ENCODE results near the gene JARID2. TPM values are rescaled to one million over a fixed set of nuclear protein-coding genes. Genes with fewer than 3 reads are reported as not detected.

Gene JARID2
- total and polyA plus RNA-seq, 10 of the 15 experiments (the other 5 are each of a cell fraction or from before 2014, with no cell fraction given): 4.2 to 21.6 (median 11.7) TPM

- Histone ChIP-seq H3K4me3 (no peak overlapping the region), H3K4me2 (ENCODE audit: control insufficient read depth, insufficient read depth) (no peak overlapping the region), H3K27ac (ENCODE audit: control insufficient read depth, insufficient read depth) (no peak overlapping the region), H3K4me1 (ENCODE audit: control insufficient read depth, insufficient read depth, low read length) (peaks cover 47% of the 10 kb centered on the region), H3K79me2 (ENCODE audit: control insufficient read depth, insufficient read depth, low read length) (peaks cover 93% of the 10 kb centered on the region), H3K9ac (ENCODE audit: control insufficient read depth, insufficient read depth, low read length) (no peak overlapping the region), H3K9me3 (replicated peaks; ENCODE audit: control insufficient read depth, insufficient read depth, low read length) (no peaks in the 10 kb centered on the region), H3K36me3 (ENCODE audit: control insufficient read depth in 2 of 2, insufficient read depth in 2 of 2, low read length in 1 of 2) (peaks cover 0 to 3% of the 10 kb centered on the region in 2 experiments; a peak in 3 of 4 replicates), H4K20me1 (ENCODE audit: control insufficient read depth, insufficient read depth) (0 out of 2 replicates have a peak, but pooled peaks cover 5% of the 10 kb centered on the region), H3K27me3 (replicated peaks in 1 of 2; ENCODE audit: control insufficient read depth in 2 of 2, insufficient read depth in 2 of 2, low read length in 1 of 2) (no peaks in the 10 kb centered on the region), H2AFZ (ENCODE audit: control insufficient read depth, low read depth, low read length) (no peak overlapping the region)
- in situ Hi-C loops (cut with MboI): no loop called here
- ChIA-PET CTCF (interaction anchor here (1.3 to 1.5 kb wide), 2 partner anchors 15 to 17 kb away, joined by 3 to 6 read pairs; no protein-coding TSS in a partner anchor), POLR2A (interaction anchor here (1.0 kb wide), 1 partner anchor 119 kb away, joined by 4 read pairs; no protein-coding TSS in a partner anchor), SMC1A (ENCODE audit: uncharacterized antibody, unreplicated experiment) (interaction anchor here (0.7 to 9.3 kb wide), 5 partner anchors 9 to 36 kb away, joined by 3 to 89 read pairs (median 5); no protein-coding TSS in a partner anchor), RAD21 (ENCODE audit: unreplicated experiment) (interaction anchor here (1.1 to 6.1 kb wide), 4 partner anchors 9 to 936 kb away, joined by 3 to 64 read pairs (median 27); no protein-coding TSS in a partner anchor)
- TF ChIP-seq GABPA (IDR thresholded peaks at IDR 0.05; ENCODE audit: low read depth): no peak
- no peak for FAIRE-seq
- no TSS peak for BruUV-seq (replicated peaks)
- no peak for ATAC-seq
- DNase-seq (ENCODE audit: low read depth, low spot score): no peak
- intact Hi-C loops (cut with micrococcal nuclease; ENCODE audit: unreplicated experiment): loop anchor here (5.0 kb wide), 1 partner anchor 33 kb away; no protein-coding TSS in a partner anchor
- 5% methylated on average over 1 of the region's 1 CpG for WGBS (ENCODE audit: insufficient coverage, insufficient replicate concordance, low lambda C conversion rate, missing lambda C conversion rate)
Observed at GRCh38 chr6:15269619-15270018, 23.8 kb downstream of the JARID2 start.

GRCh38 chr6:15270402-15270801 lies 24.5 kb downstream of the JARID2 start:
- H3K79me2 ChIP-seq (ENCODE audit: control insufficient read depth, insufficient read depth, low read length): peaks cover 92% of the 10 kb centered on the region
- intact Hi-C loops (cut with micrococcal nuclease; ENCODE audit: unreplicated experiment) (no loop called here), in situ Hi-C loops (cut with MboI) (no loop called here)
- H3K27me3 ChIP-seq (replicated peaks in 1 of 2; ENCODE audit: control insufficient read depth in 2 of 2, insufficient read depth in 2 of 2, low read length in 1 of 2): no peaks in the 10 kb centered on the region
- no peak for ATAC-seq
- H3K9ac ChIP-seq (ENCODE audit: control insufficient read depth, insufficient read depth, low read length): no peak overlapping the region
- H3K27ac ChIP-seq (ENCODE audit: control insufficient read depth, insufficient read depth): no peak overlapping the region
- no peak overlapping the region for H3K4me3 ChIP-seq
- ChIA-PET RAD21 (ENCODE audit: unreplicated experiment) (interaction anchor here (6.1 kb wide), 1 partner anchor 9 kb away, joined by 49 read pairs; no protein-coding TSS in a partner anchor), POLR2A (no interaction called here), SMC1A (ENCODE audit: uncharacterized antibody, unreplicated experiment) (interaction anchor here (1.2 to 9.3 kb wide), 4 partner anchors 8 to 35 kb away, joined by 3 to 89 read pairs (median 6); no protein-coding TSS in a partner anchor), CTCF (interaction anchor here (1.3 kb wide), 1 partner anchor 16 kb away, joined by 3 read pairs; no protein-coding TSS in a partner anchor)
- no peak for FAIRE-seq
- 94% methylated on average over 2 of the region's 2 CpGs for WGBS (ENCODE audit: insufficient coverage, insufficient replicate concordance, low lambda C conversion rate, missing lambda C conversion rate)
- no peaks in the 10 kb centered on the region for H3K9me3 ChIP-seq (replicated peaks; ENCODE audit: control insufficient read depth, insufficient read depth, low read length)
- no peak for TF ChIP-seq BHLHE40 (IDR thresholded peaks at IDR 0.05; ENCODE audit: borderline replicate concordance in 1 of 2, low read depth in 2 of 2, low read length in 1 of 2)
- TF ChIP-seq SUPT20H (IDR thresholded peaks at IDR 0.05; ENCODE audit: borderline replicate concordance, control insufficient read depth, low read depth, low read length): no peak
- TF ChIP-seq CREM (IDR thresholded peaks at IDR 0.05; ENCODE audit: low read depth): no peak
- no peak for TF ChIP-seq CREB1 (IDR thresholded peaks at IDR 0.05; ENCODE audit: low read depth)
- TF ChIP-seq MLLT1 (IDR thresholded peaks at IDR 0.05): no peak
- no peak for TF ChIP-seq ZBTB33 (IDR thresholded peaks at IDR 0.05)
- TF ChIP-seq ZNF384 (IDR thresholded peaks at IDR 0.05; ENCODE audit: borderline replicate concordance, low read depth, low read length): no peak
- TF ChIP-seq WRNIP1 (IDR thresholded peaks at IDR 0.05; ENCODE audit: borderline replicate concordance, low read depth, low read length): no peak
- no peak for TF ChIP-seq NR2C2 (IDR thresholded peaks at IDR 0.05; ENCODE audit: borderline replicate concordance, control insufficient read depth, insufficient read length, low read depth)
- no peak overlapping the region for H2AFZ ChIP-seq (ENCODE audit: control insufficient read depth, low read depth, low read length)
- H3K36me3 ChIP-seq (ENCODE audit: control insufficient read depth in 2 of 2, insufficient read depth in 2 of 2, low read length in 1 of 2): peaks cover 0 to 3% of the 10 kb centered on the region in 2 experiments; a peak in 3 of 4 replicates
- no peak overlapping the region for H3K4me2 ChIP-seq (ENCODE audit: control insufficient read depth, insufficient read depth)
- peaks cover 44% of the 10 kb centered on the region for H3K4me1 ChIP-seq (ENCODE audit: control insufficient read depth, insufficient read depth, low read length)
- 0 out of 2 replicates have a peak, but pooled peaks cover 4% of the 10 kb centered on the region for H4K20me1 ChIP-seq (ENCODE audit: control insufficient read depth, insufficient read depth)
- no TSS peak for BruUV-seq (replicated peaks)
- DNase-seq (ENCODE audit: low read depth, low spot score): no peak
